Measurements from ENCODE around the gene ANXA4. TPM values are rescaled to one million over a fixed set of nuclear protein-coding genes. Genes with fewer than 3 reads are reported as not detected.
"Not testable (repeated sequence)": the region's sequence is repeated elsewhere in the genome, so short reads cannot be mapped to it uniquely, and the experiment has no call there.

The ANXA4 gene
- total RNA-seq, 8 experiments from 2014 or later, result 3.3 to 104 (median 11.1) TPM

DNA sequence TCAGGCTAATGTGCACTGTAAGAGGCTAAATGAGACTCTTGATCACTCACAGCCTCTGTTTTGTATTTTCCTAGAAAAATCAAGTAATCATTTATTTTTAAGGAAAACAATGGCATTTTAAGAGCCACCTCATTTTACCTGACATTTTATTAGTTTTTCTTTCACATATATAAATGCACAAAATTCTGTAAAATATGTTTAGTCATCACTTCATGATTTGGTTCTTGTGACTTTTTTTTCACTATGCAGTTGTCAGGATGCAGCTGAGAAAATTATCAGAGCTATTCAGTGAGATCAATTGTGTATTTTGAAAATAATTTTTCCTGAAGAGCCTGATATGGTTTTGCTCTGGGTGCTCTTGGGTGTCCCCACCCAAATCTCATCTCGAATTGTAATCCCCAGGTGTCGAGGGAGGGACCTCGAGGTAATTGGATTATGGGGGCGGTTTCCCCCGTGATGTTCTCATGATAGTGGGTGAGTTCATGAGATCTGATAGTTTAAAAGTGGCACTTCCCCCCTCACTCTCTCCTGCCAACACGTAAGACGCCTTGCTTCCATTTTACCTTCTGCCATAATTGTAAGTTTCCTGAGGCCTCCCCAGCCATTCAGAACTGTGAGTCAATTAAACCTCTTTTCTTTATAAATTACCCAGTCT lies 16.1 kb upstream of the ANXA4 start:
- Histone ChIP-seq H3K4me1 (replicated peaks in 1 of 2) (no peaks in the 10 kb centered on the region), H3K27ac (no peak overlapping the region), H3K4me3 (no peak overlapping the region)
- no peak for ATAC-seq (replicated peaks in 6 of 8)
- 78 to 100% (median 90%) methylated on average over 1 to 7 of the region's 7 CpGs; no CpG with 5 or more reads in 1 of the 10 experiments for WGBS, 10 experiments
- in situ Hi-C loops (cut with MboI; ENCODE audit: low pct_unique_long_range_greater_than_20kb in 2 of 9, low sequenced_read_pairs in 9 of 9, unreplicated experiment in 9 of 9), result loop anchor here in 3 of 9 experiments (5.0 to 10.0 kb wide), 2 partner anchors 89 to 91 kb away; no protein-coding TSS in a partner anchor

DNA sequence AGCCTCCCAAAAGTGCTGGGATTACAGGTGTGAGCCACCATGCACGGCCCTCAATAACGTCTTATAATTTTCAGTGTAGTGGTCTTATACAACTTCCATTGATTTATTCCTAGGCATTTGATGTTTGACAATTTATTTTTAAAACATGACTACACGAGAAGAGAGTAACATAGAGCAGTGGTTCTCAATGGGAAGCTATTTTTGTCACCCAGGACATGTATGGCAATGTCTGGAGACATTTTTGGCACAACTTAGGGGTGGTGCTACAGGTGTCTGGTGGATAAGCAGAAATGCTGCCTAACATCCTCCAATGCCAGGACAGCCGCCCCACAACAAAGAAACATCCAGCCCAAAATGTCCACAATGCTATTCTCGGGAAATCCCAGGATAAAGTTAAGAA lies 12.7 kb upstream of the ANXA4 start:
- WGBS, 10 experiments, result 52 to 100% (median 87%) methylated on average over 2 to 5 of the region's 5 CpGs; no CpG with 5 or more reads in 1 of the 10 experiments
- no peak for ATAC-seq (replicated peaks in 6 of 8)
- in situ Hi-C loops (cut with MboI; ENCODE audit: low pct_unique_long_range_greater_than_20kb in 2 of 9, low sequenced_read_pairs in 9 of 9, unreplicated experiment in 9 of 9), result loop anchor here in 3 of 9 experiments (5.0 to 10.0 kb wide), 2 partner anchors 86 to 88 kb away; no protein-coding TSS in a partner anchor
- Histone ChIP-seq H3K4me3 (no peak overlapping the region), H3K27ac (no peak overlapping the region), H3K4me1 (replicated peaks in 1 of 2) (no peaks in the 10 kb centered on the region)

DNA sequence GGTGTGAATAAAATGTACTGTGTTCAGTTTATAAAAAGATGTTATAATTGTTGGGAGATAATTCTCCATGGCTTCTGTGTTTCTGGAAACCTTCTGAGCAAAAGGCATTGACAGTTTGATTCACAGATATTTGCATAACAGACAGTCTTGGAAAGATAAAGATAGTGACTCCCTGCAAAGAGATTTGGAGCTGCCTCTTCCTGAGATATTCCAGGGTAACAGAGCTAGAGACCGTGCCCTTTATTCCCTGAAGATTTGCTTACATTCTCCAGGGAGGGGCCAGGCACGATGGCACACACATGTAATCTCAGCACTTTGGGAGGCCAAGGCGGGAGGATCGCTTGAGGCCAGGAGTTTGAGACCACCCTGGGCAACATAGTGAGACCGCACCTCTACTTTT lies 12.2 kb upstream of the ANXA4 start:
- Histone ChIP-seq H3K27ac (no peak overlapping the region), H3K4me1 (replicated peaks in 1 of 2) (no peaks in the 10 kb centered on the region), H3K4me3 (no peak overlapping the region)
- 17 to 100% (median 70%) methylated on average over 1 to 2 of the region's 5 CpGs; no CpG with 5 or more reads in 2 of the 10 experiments for WGBS, 10 experiments
- in situ Hi-C loops (cut with MboI; ENCODE audit: low pct_unique_long_range_greater_than_20kb in 2 of 9, low sequenced_read_pairs in 9 of 9, unreplicated experiment in 9 of 9), result loop anchor here in 3 of 9 experiments (5.0 to 10.0 kb wide), 2 partner anchors 85 to 88 kb away; no protein-coding TSS in a partner anchor
- no peak for ATAC-seq (replicated peaks in 6 of 8)

DNA sequence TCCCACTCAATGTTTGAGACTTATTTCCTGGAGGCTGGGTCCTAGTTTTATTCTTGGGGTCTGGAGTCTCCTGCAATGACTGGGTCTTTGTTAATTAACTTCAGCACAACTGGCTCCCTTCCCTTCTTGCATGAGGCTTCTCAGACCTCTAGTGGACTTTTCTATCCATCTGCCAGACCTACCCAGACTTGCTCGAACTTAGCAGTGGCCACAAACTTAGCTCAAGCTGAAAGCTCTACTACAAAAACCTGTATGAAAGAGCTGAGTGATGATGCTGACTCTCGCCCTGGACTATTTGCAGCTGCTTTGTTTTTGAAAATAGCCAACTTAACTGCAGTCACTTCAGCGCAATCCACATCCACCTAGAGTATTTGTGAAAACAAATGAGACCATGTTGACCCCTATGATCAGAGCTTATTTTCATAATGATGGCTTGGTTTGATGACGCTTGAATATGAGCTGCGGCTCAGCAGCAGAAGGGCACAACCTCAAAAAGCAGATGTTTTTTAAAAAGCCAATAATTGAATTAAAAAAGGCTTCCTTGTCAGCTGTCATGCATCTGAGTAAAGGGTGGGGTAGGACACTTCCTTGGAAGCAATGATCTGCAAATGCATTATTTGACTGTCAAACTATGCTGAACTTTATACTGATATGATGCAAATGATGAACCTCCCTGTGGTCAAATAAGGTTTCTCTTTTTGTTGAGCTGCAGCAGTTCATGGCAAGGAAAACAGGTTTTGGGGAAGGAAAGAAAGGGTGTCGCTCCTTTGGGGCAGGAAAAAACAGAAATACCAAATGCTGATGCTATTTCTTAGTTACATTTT lies 10.6 kb upstream of the ANXA4 start:
- WGBS, 10 experiments, result 17 to 93% (median 80%) methylated on average over 2 to 6 of the region's 6 CpGs
- no peaks in the 10 kb centered on the region for H3K4me1 ChIP-seq (replicated peaks in 1 of 2)
- no peak overlapping the region for H3K27ac ChIP-seq
- no peak overlapping the region for H3K4me3 ChIP-seq
- in situ Hi-C loops (cut with MboI; ENCODE audit: low pct_unique_long_range_greater_than_20kb in 2 of 9, low sequenced_read_pairs in 9 of 9, unreplicated experiment in 9 of 9), result no loop called here
- ATAC-seq (replicated peaks in 6 of 8), result peak in 2 of 8 experiments; percentile 66 to 91

DNA sequence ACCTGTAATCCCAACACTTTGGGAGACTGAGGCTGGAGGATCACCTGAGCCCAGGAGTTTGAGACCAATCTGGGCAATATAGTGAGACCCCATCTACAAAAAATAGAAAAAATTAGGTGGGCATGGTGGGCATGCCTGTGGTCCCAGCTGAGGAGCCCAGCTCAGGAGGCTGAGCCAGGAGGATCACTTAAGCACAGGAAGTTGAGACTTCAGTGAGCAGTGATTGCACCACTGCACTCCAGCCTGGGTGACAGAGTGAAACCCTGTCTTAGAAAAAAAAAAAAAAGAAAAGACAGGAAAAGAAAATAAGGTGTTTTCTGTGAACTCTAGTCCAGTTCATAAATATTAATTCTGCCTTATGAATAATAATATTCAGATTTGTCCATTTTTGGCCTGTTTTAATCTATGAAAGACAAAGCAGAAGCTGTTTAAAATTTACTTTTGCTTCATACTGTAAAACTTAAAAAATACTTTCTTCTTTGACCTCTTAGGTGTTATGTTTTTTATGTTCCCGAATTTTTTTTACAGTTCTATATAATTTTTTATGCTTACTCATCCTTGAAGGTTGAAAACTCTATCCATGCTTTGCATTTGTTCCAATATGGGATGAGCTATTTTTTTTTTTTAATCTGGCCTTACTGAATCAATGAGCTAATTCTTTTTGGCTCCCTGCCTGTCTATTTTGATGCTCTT lies 8.4 kb upstream of the ANXA4 start:
- Histone ChIP-seq H3K4me1 (replicated peaks in 1 of 2) (no peaks in the 10 kb centered on the region), H3K4me3 (no peak overlapping the region), H3K27ac (no peak overlapping the region)
- no peak for ATAC-seq (replicated peaks in 6 of 8)
- in situ Hi-C loops (cut with MboI; ENCODE audit: low pct_unique_long_range_greater_than_20kb in 2 of 9, low sequenced_read_pairs in 9 of 9, unreplicated experiment in 9 of 9), result no loop called here
- WGBS, 10 experiments, result 0 to 100% (median 62%) methylated on average over 1 of the region's 1 CpG

DNA sequence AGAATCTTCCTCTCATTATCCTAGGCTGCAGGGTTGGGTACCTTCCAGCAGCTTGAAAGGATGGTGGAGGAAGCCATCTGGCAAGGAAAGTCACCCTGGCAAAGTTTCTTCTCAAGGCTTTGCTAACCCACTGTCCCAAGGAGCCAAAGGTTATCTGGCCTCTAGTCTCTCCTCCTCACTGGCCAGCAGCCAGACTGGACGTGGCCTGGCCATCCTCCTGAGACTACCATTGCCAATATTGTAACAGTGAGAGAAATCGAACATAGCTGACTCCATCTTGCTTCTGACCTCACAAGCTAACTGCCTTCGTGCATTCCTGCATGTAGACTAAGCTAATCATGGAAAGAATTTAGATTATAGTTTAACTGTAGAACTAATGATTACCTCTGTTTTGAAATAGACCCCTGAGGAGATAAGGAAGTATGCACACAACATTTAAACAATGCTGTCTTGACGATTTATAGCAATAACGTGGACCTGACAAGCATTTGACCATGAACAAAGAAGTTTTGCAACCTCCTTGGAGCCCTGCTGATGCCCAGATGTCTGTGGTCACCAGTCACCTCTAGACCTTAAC lies 7.8 kb upstream of the ANXA4 start:
- no peak for ATAC-seq (replicated peaks in 6 of 8)
- in situ Hi-C loops (cut with MboI; ENCODE audit: low pct_unique_long_range_greater_than_20kb in 2 of 9, low sequenced_read_pairs in 9 of 9, unreplicated experiment in 9 of 9), result no loop called here
- H3K4me1 ChIP-seq (replicated peaks in 1 of 2), result no peaks in the 10 kb centered on the region
- no peak overlapping the region for H3K4me3 ChIP-seq
- H3K27ac ChIP-seq, result no peak overlapping the region
- 0 to 65% (median 39%) methylated on average over 1 to 5 of the region's 5 CpGs; no CpG with 5 or more reads in 3 of the 10 experiments for WGBS, 10 experiments

DNA sequence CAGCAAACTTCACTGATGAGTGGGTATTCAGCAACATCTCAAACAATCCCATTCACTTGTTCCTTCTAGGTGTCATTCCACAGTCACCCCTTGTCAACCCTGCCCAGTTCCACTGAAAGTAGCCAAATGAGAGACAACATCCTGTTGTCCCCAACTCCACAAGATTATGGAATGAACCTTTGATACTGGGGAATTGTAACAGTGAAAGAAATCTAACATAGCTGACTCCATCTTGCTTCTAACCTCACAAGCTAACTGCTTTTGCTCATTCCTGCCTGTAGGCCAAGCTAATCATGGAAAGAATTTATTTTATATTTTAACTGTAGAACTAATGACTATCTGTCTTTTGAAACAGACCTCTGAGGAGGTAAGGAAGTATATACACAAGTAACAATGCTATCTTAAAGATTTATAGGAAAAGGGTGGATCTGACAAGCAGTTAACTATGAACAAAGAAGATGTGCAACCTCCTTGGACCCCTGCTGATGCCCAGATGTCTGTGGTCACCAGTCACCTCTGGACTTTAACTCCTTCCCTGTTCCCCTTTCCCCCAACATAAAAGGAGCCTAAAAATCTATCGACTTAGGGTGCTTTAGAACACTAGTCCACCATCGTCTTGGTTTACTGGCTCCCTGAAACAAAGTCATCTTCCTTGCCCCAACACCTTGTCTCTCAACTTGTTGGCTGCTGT lies 6.9 kb upstream of the ANXA4 start:
- 55 to 100% (median 83%) methylated on average over 1 to 2 of the region's 2 CpGs; no CpG with 5 or more reads in 5 of the 10 experiments for WGBS, 10 experiments
- ATAC-seq (replicated peaks in 6 of 8), result no peak
- in situ Hi-C loops (cut with MboI; ENCODE audit: low pct_unique_long_range_greater_than_20kb in 2 of 9, low sequenced_read_pairs in 9 of 9, unreplicated experiment in 9 of 9), result no loop called here

DNA sequence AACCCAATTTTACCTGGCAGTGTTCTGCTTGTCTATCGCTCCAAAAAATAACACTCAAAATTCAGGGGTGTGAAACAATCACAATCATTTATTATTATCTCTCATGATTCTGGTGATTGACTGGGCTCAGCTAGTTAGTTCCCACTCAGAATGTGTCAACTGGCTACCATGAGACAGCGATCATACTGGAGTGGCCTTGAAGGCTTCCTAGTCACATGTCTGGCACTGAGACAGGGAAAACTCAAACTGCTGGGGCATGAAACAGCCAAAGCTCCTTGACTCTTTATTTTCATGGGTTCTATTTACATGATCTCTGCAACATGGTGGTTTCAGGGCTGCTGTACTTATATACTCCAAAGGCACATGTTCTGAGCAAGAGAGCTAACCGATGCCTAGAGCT lies 6.2 kb upstream of the ANXA4 start:
- 62 to 100% (median 100%) methylated on average over 1 to 3 of the region's 3 CpGs; no CpG with 5 or more reads in 2 of the 10 experiments for WGBS, 10 experiments
- no peak for ATAC-seq (replicated peaks in 6 of 8)
- H3K4me1 ChIP-seq (replicated peaks in 1 of 2), result no peaks in the 10 kb centered on the region
- H3K4me3 ChIP-seq, result no peak overlapping the region
- in situ Hi-C loops (cut with MboI; ENCODE audit: low pct_unique_long_range_greater_than_20kb in 2 of 9, low sequenced_read_pairs in 9 of 9, unreplicated experiment in 9 of 9), result no loop called here
- H3K27ac ChIP-seq, result no peak overlapping the region

More for the DNA sequence above, 6.9 kb upstream of the ANXA4 start:
- Histone ChIP-seq H3K4me1 (replicated peaks in 1 of 2) (no peaks in the 10 kb centered on the region), H3K4me3 (no peak overlapping the region), H3K27ac (no peak overlapping the region)

DNA sequence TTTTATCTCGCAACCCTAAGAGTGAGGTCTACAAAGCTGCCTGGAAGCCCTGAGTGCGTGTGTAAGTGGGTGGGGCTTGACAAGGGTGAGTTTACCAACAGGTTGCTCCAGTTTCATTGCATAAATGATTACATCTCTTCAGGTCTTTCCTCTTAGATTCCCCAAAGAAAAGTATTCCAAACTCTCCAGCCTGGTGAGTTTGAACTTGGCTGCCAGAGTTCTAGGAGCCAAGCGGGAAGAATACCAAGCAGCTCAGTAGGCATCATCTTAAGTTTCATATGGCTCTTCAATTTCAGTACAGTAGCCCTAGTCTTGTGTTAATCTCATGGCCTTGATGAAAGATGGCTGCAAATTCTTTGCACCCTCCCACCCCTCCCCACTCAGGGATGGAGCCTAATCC lies 3.8 kb upstream of the ANXA4 start:
- H3K4me1 ChIP-seq (replicated peaks in 1 of 2); ATAC-seq (replicated peaks in 6 of 8); in situ Hi-C loops (cut with MboI; ENCODE audit: low pct_unique_long_range_greater_than_20kb in 2 of 9, low sequenced_read_pairs in 9 of 9, unreplicated experiment in 9 of 9); H3K27ac ChIP-seq; H3K4me3 ChIP-seq: not testable (repeated sequence)
- WGBS, 10 experiments, result 80 to 100% (median 100%) methylated on average over 1 of the region's 3 CpGs; no CpG with 5 or more reads in 7 of the 10 experiments

DNA sequence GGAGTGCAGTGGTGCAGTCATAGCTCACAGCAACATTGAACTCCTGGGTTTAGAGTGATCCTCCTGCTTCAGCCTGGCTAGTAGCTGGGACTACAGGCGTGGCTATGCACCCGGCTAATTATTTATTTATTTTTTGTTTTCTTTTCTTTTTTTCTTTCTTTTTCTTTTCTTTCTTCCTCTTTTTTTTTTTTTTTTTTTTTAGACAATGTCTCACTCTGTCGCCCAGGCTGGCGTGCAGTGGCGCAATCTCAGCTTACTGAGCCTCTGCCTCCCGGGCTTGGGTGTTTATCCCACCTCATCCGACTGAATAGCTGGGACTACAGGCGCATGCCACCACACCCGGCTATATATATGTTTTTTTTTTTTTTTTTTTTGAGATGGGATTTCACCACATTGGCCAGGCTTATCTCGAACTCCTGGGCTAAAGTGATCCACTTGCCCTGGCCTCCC lies 1.4 kb upstream of the ANXA4 start:
- Histone ChIP-seq H3K4me1 (replicated peaks in 1 of 2) (no peaks in the 10 kb centered on the region), H3K4me3 (no peak overlapping the region), H3K27ac (no peak overlapping the region)
- 6 to 94% (median 70%) methylated on average over 2 to 10 of the region's 10 CpGs for WGBS, 10 experiments
- in situ Hi-C loops (cut with MboI; ENCODE audit: low pct_unique_long_range_greater_than_20kb in 2 of 9, low sequenced_read_pairs in 9 of 9, unreplicated experiment in 9 of 9), result no loop called here
- ATAC-seq (replicated peaks in 6 of 8), result peak in 2 of 8 experiments; percentile 2 to 4

DNA sequence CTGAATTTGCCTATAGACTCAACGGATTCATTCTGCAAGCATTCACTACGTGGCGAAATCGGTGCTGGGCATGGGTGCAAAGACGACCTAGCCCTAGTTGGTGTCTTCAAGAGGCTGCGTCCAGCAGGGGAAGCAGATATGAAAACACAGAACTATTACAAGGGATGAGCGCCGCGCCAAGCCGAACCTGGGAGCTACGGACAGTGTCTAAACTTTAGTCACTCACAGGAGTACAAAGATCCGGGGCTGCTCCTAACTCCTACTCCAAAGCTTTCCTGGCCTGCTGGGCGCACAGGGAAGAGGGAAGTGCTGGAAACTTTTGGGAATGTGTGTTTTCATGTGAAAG lies 732 bp upstream of the ANXA4 start:
- peak; percentile 22 to 67 (median 32) for ATAC-seq (replicated peaks in 6 of 8)
- Histone ChIP-seq H3K4me1 (replicated peaks in 1 of 2) (no peaks in the 10 kb centered on the region), H3K27ac (no peak overlapping the region), H3K4me3 (peak overlapping the region in 4 of 5 donors; percentile 16 to 35 (median 34))
- in situ Hi-C loops (cut with MboI; ENCODE audit: low pct_unique_long_range_greater_than_20kb in 2 of 9, low sequenced_read_pairs in 9 of 9, unreplicated experiment in 9 of 9), result no loop called here
- 0 to 71% (median 33%) methylated on average over 1 to 12 of the region's 13 CpGs; no CpG with 5 or more reads in 4 of the 10 experiments for WGBS, 10 experiments

DNA sequence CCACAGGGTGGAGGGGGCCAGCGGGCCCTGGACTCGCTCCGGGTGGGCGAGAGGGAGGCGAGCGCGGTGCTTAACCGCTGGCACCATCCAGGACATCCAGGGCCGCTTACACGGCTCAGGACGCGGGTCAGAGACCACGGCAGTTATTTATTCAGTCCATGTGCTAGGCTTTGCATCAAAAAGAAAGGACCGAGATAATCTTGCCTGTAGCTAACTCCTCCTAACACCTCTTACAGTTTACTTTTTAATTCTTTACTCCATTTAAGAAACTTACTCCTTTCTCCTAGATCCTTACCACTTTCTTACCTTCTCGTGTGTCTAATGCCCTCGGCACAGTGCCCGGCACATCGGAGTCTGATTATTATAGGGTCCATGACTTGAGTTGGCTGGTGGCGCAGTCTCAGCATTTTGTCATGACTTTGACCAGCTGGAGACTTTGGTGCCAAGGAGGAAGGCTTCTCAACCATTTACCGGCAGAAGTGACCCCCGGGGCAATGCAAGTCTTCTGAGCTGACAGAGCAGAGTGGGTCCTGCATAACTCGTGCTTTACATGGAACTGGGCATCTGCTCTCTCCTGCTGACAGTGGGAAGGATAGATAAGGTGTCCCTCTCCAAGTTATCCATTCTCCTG lies 503 bp downstream of the ANXA4 start:
- ATAC-seq (replicated peaks in 6 of 8), result peak; percentile 13 to 57 (median 49)
- Histone ChIP-seq H3K27ac (no peak overlapping the region), H3K4me3 (peak overlapping the region; percentile 12 to 35 (median 32)), H3K4me1 (replicated peaks in 1 of 2) (no peaks in the 10 kb centered on the region)
- in situ Hi-C loops (cut with MboI; ENCODE audit: low pct_unique_long_range_greater_than_20kb in 2 of 9, low sequenced_read_pairs in 9 of 9, unreplicated experiment in 9 of 9), result no loop called here
- WGBS, 10 experiments, result 0 to 100% (median 25%) methylated on average over 1 to 8 of the region's 22 CpGs; no CpG with 5 or more reads in 2 of the 10 experiments
